Liver (tissue), 9 donors: ENCODE results near the gene CASZ1. TPM values are rescaled to one million over a fixed set of nuclear protein-coding genes. Genes with fewer than 3 reads are reported as not detected.

Source experiments
- DNase-seq: peaks from one replicate; pipeline ENCODE4 v3.0.0-alpha.2; 2017; ENCODE audit warnings: low spot score
- H3K27ac ChIP-seq, 2 donors: one replicate each; pipeline ENCODE4 v1.7.0; 2013; ENCODE audit warnings: inconsistent platforms in 2 of 2, low read length in 2 of 2, control low read depth in 1 of 2, low read depth in 1 of 2, mild to moderate bottlenecking in 1 of 2
- H3K27me3 ChIP-seq, 4 donors: one replicate each; pipeline versions ENCODE4 v1.6.1 to v1.7.0; 2013; ENCODE audit warnings: low read length in 3 of 4, inconsistent platforms in 1 of 4, mild to moderate bottlenecking in 1 of 4, moderate library complexity in 1 of 4; ENCODE audit not compliant: control insufficient read depth in 4 of 4, insufficient read depth in 4 of 4
- H3K36me3 ChIP-seq, 4 donors: one replicate each; pipeline versions ENCODE4 v1.6.1 to v1.7.0; 2013; ENCODE audit warnings: low read length in 3 of 4, mild to moderate bottlenecking in 3 of 4, low read depth in 1 of 4, moderate library complexity in 1 of 4; ENCODE audit not compliant: control insufficient read depth in 4 of 4, insufficient read depth in 3 of 4
- H3K4me1 ChIP-seq, 4 donors: one replicate each; pipeline versions ENCODE4 v1.6.1 to v1.7.0; 2013; ENCODE audit warnings: low read length in 3 of 4, mild to moderate bottlenecking in 3 of 4, moderate library complexity in 1 of 4; ENCODE audit not compliant: control insufficient read depth in 4 of 4, insufficient read depth in 4 of 4
- H3K4me3 ChIP-seq, 3 donors: one replicate each; pipeline versions ENCODE4 v1.6.1 to v1.7.0; 2013; ENCODE audit warnings: low read length in 3 of 3, control low read depth in 1 of 3, low read depth in 1 of 3, mild to moderate bottlenecking in 1 of 3
- H3K9ac ChIP-seq, 2 donors: one replicate each; pipeline ENCODE4 v1.7.0; 2013; ENCODE audit warnings: low read length in 2 of 2, mild to moderate bottlenecking in 2 of 2, moderate library complexity in 2 of 2, control low read depth in 1 of 2, low read depth in 1 of 2
- H3K9me3 ChIP-seq, 4 donors: one replicate each; pipeline versions ENCODE4 v1.6.1 to v1.7.0; 2013; ENCODE audit warnings: low read length in 3 of 4; ENCODE audit not compliant: control insufficient read depth in 4 of 4
- EGR1 ChIP-seq, 2 donors: IDR thresholded peaks; 2 replicates each; pipeline ENCODE4 v1.6.1; 2016 to 2018; ENCODE audit warnings: antibody characterized with exemption in 2 of 2, low read depth in 2 of 2
- FOXA1 ChIP-seq: IDR thresholded peaks from 2 replicates; pipeline ENCODE4 v1.6.1; 2016; ENCODE audit warnings: antibody characterized with exemption
- FOXA2 ChIP-seq: IDR thresholded peaks from 2 replicates; pipeline ENCODE4 v1.6.1; 2016; ENCODE audit warnings: antibody characterized with exemption
- GABPA ChIP-seq, 2 donors: IDR thresholded peaks in 1 of 2; conservative IDR thresholded peaks in 1 of 2; 2 replicates each; pipeline ENCODE4 v1.6.1; 2016; ENCODE audit warnings: antibody characterized with exemption in 2 of 2, mild to moderate bottlenecking in 1 of 2, moderate library complexity in 1 of 2
- HNF4A ChIP-seq, 2 donors: conservative IDR thresholded peaks; 2 replicates each; pipeline ENCODE4 v1.6.1; 2016; ENCODE audit warnings: antibody characterized with exemption in 2 of 2, mild to moderate bottlenecking in 2 of 2
- HNF4G ChIP-seq: IDR thresholded peaks from 2 replicates; pipeline ENCODE4 v1.6.1; 2016; ENCODE audit warnings: antibody characterized with exemption
- JUND ChIP-seq, 2 donors: IDR thresholded peaks; 2 replicates each; pipeline ENCODE4 v1.6.1; 2016; ENCODE audit warnings: antibody characterized with exemption in 2 of 2
- NR2F2 ChIP-seq: IDR thresholded peaks from 2 replicates; pipeline ENCODE4 v1.6.1; 2016; ENCODE audit warnings: antibody characterized with exemption
- RAD21 ChIP-seq, 2 donors: IDR thresholded peaks; 2 replicates each; pipeline ENCODE4 v1.6.1; 2016; ENCODE audit warnings: antibody characterized with exemption in 2 of 2, mild to moderate bottlenecking in 2 of 2
- RXRA ChIP-seq, 2 donors: IDR thresholded peaks; 2 replicates each; pipeline ENCODE4 v1.6.1; 2017 to 2018; ENCODE audit warnings: antibody characterized with exemption in 2 of 2, mild to moderate bottlenecking in 1 of 2
- SP1 ChIP-seq: IDR thresholded peaks from 2 replicates; pipeline ENCODE4 v1.6.1; 2018; ENCODE audit warnings: antibody characterized with exemption, mild to moderate bottlenecking
- TAF1 ChIP-seq: conservative IDR thresholded peaks from 2 replicates; pipeline ENCODE4 v1.6.1; 2016; ENCODE audit warnings: antibody characterized with exemption, mild to moderate bottlenecking
- WGBS: extraction: QIAGEN DNeasy Blood & Tissue Kit; methylation state at CpG from one replicate; pipeline ENCODE4 v1.1.7; 2013; 5-methylcytosine and 5-hydroxymethylcytosine counted together
- polyA plus RNA-seq, 2 donors: library from polyadenylated mRNA; stranded (reverse) in 1 of 2; unstranded in 1 of 2; fragments of 200-250 nt in 1 of 2; fragments of >200 nt in 1 of 2; fragmentation: Nextera tagmentation in 1 of 2; extraction: Ambion mirVana in 1 of 2; gene quantifications; one replicate each; pipeline versions ENCODE4 v1.2.1 to v1.2.3, GENCODE V29; 2013 to 2015
- total RNA-seq, 2 donors: library from RNA; depleted of rRNA; stranded (reverse); fragments of >200 nt; gene quantifications; one replicate each; pipeline ENCODE4 v1.2.3, GENCODE V29; 2014
- TF ChIP-seq, protein P1 (sequence below): IDR thresholded peaks from 2 replicates; pipeline ENCODE4 v1.6.1; 2016; ENCODE audit warnings: antibody characterized with exemption
- TF ChIP-seq, protein P2 (sequence below): fragments of 150-350 bp; IDR thresholded peaks from 2 replicates; pipeline ENCODE4 v1.5.1; 2017; ENCODE audit warnings: improper control_type of control experiment, low read depth, low read length; ENCODE audit not compliant: missing input control
- donor health status: healthy.
- donor health status: healthy.
- donor health status: healthy.
- donor health status: healthy.
- donor health status: healthy.

Gene CASZ1
- total and polyA plus RNA-seq, 4 donors, result 1.0 to 3.5 (median 1.9) TPM

DNA sequence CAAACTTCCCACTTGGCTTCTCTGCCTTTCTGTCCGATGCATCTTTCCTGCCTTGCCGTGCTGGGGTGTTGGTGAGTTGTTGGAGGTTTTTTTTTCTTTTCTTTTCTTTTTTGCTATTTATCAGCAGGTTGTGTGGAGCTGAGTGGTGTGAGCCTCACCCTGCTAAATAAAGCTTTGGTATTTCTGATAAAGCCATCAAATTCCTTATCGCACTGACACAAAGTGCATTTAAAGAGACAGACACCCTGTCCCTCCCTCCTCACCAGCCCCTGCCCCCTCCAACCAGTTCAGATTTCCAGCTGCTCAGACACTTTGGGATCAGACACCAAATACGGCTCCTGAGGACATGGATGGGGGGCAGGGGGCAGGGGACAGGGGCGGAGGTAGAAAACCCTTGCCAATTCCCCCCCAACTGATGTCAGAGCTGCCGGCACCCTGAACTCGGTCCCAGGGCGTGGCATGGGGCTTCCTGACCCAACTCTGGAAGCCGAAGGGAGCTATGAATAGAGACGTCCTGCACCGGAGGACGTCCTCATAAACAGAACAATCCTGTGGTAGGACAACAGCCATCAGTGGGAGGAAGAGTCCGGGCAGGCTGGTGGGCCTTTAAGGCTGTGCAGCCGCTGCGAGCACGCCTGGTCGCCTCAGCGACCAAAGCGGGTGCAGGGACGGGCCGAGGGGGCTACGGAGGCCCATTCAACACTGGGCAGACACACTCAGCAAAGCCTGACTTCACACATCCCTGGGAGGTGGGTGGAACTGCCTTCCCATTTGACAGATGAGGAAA lies 79.0 kb downstream of the CASZ1 start:
- no peak overlapping the region for H3K4me3 ChIP-seq
- H3K9me3 ChIP-seq, result no peaks in the 10 kb centered on the region
- H3K27me3 ChIP-seq, result no peaks in the 10 kb centered on the region
- no peak overlapping the region for H3K27ac ChIP-seq
- 68% methylated on average over 22 of the region's 22 CpGs for whole genome bisulfite sequencing
- no peaks in the 10 kb centered on the region for H3K4me1 ChIP-seq
- no peak for DNase-seq
- no peak overlapping the region for H3K9ac ChIP-seq
- no peak for TF ChIP-seq TAF1
- TF ChIP-seq, protein P1, sequence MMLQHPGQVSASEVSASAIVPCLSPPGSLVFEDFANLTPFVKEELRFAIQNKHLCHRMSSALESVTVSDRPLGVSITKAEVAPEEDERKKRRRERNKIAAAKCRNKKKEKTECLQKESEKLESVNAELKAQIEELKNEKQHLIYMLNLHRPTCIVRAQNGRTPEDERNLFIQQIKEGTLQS, result no peak
- no peak for TF ChIP-seq SP1
- TF ChIP-seq FOXA2, result no peak
- no peak for TF ChIP-seq NR2F2
- TF ChIP-seq RXRA (IDR thresholded peaks at IDR 0.05), result no peak
- no peak for TF ChIP-seq EGR1 (IDR thresholded peaks at IDR 0.05; ENCODE audit: low read depth in 2 of 2)
- TF ChIP-seq GABPA (IDR thresholded peaks at IDR 0.05 in 1 of 2, conservative IDR thresholded peaks at IDR 0.05 in 1 of 2), result no peak
- no peaks in the 10 kb centered on the region for H3K36me3 ChIP-seq

DNA sequence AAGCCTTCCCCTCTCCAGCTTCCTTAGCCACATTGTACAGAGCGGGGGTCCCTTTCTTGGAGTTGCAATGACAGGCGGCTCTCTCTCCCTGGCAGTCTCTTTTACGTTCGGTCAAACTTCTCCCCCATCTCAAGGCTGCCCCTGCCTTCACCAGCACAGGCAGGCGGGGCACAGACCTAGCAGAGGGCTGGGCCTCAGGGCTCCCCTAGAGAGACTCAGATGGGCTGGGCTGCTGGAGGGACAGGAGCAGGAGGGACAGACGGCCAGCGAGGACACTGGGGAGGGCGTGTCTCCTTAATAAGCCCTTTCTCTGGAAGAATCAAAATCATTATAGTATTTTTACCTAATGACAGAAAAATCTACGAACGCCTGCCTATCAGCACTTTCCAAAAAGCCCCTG lies 79.6 kb downstream of the CASZ1 start:
- Histone ChIP-seq H3K4me1 (no peaks in the 10 kb centered on the region), H3K4me3 (no peak overlapping the region), H3K9me3 (no peaks in the 10 kb centered on the region), H3K27ac (no peak overlapping the region), H3K9ac (no peak overlapping the region), H3K27me3 (no peaks in the 10 kb centered on the region), H3K36me3 (no peaks in the 10 kb centered on the region)
- TF ChIP-seq RAD21 (IDR thresholded peaks at IDR 0.05) (no peak), HNF4A (conservative IDR thresholded peaks at IDR 0.05) (no peak), FOXA1 (no peak)
- TF ChIP-seq, protein P2, sequence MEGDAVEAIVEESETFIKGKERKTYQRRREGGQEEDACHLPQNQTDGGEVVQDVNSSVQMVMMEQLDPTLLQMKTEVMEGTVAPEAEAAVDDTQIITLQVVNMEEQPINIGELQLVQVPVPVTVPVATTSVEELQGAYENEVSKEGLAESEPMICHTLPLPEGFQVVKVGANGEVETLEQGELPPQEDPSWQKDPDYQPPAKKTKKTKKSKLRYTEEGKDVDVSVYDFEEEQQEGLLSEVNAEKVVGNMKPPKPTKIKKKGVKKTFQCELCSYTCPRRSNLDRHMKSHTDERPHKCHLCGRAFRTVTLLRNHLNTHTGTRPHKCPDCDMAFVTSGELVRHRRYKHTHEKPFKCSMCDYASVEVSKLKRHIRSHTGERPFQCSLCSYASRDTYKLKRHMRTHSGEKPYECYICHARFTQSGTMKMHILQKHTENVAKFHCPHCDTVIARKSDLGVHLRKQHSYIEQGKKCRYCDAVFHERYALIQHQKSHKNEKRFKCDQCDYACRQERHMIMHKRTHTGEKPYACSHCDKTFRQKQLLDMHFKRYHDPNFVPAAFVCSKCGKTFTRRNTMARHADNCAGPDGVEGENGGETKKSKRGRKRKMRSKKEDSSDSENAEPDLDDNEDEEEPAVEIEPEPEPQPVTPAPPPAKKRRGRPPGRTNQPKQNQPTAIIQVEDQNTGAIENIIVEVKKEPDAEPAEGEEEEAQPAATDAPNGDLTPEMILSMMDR, result no peak
- WGBS, result 77% methylated on average over 10 of the region's 10 CpGs
- DNase-seq, result no peak

DNA sequence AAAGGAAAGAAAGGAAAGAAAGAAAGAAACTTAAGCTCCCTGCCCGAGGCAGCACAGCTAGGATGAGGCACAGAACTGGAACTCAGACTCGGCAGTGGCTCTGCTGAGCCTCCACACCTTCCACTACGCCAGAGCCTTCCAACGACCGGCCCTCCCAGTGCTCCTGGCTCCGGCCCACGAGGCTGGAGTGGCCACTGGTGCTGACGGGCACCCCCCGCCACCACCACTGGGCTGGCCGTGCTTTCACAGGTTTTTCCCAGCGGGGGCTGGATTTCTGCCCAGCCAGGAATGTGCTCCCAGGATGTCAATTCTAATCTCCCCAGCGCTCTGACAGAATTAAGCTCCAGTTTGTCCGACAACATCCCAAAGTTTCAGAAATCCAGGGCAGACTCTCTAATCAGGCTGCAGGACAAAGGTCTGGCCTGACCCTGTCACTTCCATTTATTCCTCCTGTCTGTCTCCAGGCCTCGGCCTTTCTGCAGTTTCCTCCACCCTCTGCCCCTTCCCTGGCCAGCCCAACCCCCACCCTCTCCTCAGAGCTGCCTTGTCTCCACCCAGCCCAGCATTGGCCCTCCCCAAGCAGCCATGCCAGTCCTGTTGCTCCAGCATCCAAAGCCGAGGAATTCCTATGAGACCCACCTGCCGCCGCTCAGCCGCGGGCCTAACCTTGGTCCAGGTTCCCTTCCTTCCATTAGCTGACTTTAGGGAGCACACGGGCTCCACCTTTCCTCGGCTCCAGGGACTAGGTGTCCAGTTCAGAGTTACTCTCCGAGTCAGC lies 81.9 kb downstream of the CASZ1 start:
- Histone ChIP-seq H3K9ac (no peak overlapping the region), H3K9me3 (no peaks in the 10 kb centered on the region), H3K27me3 (no peaks in the 10 kb centered on the region), H3K4me3 (no peak overlapping the region), H3K4me1 (no peaks in the 10 kb centered on the region), H3K36me3 (no peaks in the 10 kb centered on the region), H3K27ac (no peak overlapping the region)
- no peak for DNase-seq
- TF ChIP-seq HNF4G (no peak), JUND (IDR thresholded peaks at IDR 0.05) (no peak), EGR1 (IDR thresholded peaks at IDR 0.05; ENCODE audit: low read depth in 2 of 2) (no peak)
- WGBS, result 80% methylated on average over 22 of the region's 22 CpGs
